ENCODE data around the gene LCNL1.

LCNL1 gene

DNA sequence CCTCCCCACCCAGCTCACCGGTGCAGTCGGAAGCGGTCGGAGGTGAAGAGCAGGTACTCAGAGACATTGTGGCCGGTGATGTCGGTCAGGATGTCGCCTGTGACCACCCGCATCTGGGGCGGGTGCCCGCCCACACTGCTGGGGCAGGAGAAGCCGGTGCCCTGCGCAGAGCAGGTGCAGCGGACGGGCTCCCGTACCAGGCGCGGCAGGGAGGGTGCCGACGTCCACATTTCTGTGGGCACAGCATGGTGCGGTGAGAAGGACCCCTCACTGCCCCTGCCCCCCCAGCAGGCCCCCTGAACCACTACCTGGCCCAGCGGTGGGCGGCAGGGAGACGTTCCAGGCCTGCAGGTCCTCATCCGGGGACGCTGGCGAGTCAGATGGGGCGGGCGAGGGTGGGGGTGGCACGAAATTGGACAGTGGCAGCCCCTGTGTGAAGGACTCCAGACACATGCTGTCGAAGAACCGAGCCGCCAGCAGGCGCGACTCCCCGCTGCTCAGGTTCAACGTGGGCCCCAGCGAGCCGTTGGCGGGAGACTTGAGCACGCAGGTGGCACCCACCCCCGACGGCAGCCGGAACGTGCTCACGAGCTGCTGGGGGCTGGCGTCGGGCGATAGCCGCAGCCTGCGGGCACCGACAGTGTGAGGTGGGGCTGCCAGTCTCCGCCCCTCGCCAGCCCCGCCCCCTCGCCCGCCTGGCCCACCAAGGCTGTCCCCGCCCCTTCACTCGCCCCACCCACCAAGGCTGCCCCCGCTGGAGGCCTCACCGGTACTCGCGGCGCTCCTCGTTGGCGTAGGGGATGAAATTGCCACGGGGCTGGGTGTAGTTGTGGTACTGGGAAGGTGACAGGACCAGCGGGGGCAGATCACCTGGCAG, 30.1 kb downstream of the LCNL1 start:
- DNase-seq (ENCODE audit: low spot score) = no peak

DNA sequence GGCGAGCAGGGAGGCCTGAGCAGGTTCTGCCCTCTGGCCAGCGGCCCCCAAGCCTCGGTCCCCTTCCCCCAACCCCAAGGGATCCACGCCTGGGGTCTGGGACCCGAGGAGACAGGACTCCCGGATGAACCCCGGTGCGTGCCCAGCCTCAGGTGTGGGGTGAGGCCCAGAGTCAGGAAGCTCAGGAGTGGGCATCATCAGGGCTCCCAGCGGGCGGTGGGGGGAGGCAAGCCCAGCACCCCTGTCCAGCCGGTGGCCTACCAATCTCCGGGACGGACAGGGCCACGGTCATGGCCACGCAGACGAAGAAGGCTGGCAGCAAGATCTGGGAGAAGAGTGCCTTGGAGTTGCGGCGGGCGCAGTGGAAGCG, 30.8 kb downstream of the LCNL1 start:
- no peak for DNase-seq (ENCODE audit: low spot score)

DNA sequence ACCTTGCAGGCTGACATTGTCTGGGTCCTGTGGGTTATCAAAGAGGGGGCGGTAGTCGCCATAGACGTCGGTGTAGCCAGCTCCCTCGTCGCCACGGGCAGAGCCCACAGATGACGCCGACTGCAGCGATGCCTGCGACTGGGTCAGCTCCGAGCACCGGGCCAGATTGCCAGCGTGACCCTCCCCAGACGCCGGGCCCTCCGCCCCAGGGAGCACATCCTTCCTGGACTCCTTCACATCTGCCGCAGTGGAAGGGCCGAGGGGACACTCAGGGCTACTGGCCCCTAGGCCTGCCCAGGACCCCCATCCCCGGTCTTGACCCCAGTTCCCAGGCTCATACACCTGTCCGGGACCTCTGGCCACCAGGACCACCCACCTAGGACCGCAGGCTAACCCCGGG, 31.4 kb downstream of the LCNL1 start:
- DNase-seq (ENCODE audit: low spot score) = no peak

DNA sequence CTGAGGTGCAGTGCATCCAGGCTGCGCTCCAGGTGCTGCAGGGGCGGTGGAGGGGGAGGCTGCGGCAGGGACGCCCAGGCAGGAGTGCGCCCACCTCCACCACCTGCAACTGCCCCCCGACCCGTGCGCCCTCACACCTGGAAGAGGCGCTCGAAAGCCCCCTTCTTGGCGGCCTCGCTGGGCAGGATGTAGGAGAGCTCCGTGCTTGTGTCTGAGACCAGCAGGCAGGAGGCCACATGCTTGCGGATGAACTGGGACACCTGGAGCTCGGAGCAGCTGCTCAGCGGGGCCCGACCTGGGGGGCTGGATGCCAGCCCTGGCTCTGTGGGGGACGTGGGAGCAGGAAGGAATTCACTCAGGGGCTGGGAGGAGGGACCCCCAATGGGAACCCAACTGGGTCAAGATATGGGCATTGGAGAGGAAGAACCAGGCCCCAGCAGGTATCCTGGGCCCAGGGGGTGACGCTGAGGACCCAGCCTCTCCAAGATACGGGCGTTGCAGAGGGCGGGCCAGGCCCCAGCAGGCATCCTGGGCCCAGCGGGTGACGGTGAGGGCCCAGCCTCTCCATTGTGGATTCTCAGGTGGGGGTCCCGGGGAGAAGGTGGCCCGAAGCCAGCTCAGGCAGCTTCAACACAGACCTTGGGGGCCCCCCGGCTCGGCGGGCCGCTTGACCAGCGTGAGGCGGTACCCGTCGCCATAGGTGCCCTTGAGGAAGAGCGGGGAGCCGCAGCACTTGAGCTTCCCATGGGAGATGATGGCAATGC, 32.2 kb downstream of the LCNL1 start:
- DNase-seq (ENCODE audit: low spot score) = no peak

DNA sequence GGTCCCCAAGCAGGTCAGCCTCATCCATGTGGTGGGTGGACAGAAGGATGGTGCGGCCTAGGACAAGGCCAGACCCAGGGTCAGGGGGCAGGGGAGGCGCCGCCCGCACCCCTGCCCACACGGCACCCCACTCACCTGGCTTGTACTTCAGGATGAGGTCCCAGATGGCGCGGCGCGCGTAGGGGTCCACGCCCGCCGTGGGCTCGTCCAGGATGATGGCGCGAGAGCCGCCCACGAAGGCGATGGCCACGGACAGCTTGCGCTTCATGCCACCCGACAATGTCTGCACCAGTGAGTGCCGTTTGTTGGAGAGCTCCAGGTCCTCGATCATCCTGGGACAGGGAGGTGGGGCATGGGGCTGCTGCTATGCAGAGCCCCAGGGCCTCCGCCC, 32.7 kb downstream of the LCNL1 start:
- no peak for DNase-seq (ENCODE audit: low spot score)

DNA sequence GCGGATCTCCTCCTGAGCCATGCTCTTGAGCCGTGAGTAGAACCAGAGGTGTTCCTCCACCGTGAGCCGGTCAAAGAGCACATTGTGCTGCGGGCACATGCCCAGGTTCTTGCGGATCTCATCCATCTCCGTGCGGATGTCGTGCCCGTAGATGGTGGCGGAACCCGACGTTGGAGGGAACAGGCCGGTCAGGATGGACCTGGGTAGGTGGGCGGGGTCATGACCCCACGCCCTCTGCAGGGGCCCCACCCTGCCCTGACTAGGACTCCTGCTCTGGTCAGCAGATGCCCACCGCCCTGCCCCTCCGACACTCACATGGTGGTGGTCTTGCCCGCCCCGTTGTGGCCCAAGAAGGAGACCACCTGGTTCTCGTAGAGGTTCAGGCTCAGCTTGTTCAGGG, 33.2 kb downstream of the LCNL1 start:
- DNase-seq (ENCODE audit: low spot score) = no peak

DNA sequence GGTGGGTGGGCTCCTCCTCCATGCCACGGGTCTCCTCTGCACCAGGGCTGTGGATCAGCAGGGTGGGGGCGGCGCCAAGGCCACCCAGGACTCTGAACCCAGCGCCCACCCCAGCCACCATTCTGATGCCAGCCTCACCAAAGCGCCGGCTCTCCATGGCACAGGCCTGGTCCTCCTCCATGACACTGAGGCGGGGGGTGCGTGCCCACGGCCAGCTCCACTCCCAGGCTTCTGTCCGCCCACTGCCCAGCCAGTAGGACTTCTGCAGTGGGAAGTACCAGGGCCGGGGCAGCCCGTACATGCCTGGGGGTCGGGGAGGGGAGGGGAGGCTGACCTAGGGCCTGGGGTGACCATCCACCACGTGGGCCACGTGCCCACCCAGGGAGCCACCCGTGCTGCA, 33.6 kb downstream of the LCNL1 start:
- DNase-seq (ENCODE audit: low spot score) = no peak

DNA sequence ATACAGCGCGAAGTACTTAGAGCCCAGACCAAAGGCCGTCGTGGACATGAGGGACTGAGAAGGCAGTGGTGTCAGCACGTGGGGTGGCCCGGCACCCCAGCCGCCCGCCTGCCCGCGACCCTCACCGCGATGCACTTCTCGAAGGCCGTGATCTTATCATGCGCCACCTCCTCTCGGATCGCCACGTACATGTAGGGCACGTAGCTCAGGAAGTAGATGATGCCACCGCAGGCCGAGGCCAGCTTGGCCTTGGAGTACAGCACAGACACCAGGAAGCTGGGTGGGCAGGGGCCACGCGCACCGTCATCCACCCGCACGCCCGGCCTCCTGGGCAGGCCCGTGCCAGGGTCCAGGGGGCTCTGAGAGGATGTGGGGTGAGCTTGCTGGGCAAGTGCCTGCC, 34.3 kb downstream of the LCNL1 start:
- no peak for DNase-seq (ENCODE audit: low spot score)

DNA sequence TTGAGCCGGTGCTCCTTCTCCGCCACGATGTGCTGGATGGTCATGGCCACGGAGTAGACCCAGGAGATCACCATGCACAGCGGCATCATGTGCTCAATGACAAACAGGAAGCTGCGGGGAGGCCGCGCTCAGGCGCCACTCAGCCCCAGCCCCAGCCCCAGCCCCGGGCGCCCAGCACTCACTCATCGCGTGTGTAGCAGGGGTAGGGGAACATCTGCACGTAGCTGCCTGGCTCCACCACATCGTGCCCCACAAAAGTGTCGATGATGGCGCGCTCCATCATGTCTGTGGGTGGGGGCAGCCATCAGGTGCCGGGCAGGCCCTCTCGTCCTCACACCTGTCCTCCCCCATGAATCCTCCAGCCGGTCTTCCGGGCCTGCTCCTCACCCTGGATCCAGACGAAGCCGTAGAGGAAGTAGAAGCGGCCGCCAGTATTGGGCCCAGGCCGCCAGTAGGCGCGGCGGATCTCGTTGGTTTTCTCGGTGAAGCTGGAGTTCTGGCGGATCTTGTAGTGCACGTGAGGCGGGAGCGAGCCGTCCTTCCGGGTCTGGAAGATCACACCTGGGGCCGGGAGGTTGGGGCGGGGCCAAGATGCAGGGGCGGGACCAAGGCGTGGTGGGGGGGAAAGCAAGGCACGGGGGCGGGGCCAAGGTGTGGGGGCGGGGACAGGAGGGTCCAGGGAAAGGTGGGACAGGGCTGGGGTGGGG, 35.2 kb downstream of the LCNL1 start:
- DNase-seq (ENCODE audit: low spot score) = no peak

DNA sequence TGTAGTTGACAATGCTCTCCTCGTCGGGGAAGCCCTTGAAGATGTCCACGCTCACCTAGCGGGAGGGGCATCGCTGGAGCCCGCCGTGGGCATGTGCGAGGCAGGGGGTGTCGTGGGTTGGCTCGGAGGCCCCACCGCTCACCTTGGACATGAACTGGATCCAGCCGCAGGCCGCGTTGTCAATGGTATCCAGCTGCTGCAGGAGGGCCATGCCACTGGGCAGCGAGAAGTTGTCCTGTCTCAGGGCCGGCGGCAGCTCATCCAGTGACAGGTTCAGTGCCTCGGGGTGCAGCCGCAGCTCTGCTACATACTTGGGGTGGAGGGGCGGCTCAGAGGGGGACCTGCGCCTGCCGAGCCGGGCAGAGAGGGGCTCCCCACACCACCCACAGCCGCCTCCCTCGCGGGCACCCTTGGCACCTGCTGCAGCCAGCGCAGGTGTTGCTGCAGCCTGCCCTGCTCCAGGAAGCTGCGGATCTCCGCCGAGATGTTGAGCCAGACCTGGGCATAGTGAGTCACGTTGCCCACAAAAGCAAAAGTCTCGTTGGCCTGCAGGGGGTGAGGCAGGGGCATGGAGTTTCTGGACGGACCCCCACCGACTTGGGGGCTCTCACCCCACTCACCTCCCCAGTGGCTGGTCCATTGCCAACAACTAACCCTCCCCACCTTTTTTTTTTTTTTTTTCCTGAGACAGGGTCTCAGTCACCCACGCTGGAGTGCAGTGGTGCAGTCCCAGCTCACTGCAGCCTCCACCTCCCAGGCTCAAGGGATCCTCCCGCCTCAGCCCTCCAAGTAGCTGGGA, 36.2 kb downstream of the LCNL1 start:
- no peak for DNase-seq (ENCODE audit: low spot score)

DNA sequence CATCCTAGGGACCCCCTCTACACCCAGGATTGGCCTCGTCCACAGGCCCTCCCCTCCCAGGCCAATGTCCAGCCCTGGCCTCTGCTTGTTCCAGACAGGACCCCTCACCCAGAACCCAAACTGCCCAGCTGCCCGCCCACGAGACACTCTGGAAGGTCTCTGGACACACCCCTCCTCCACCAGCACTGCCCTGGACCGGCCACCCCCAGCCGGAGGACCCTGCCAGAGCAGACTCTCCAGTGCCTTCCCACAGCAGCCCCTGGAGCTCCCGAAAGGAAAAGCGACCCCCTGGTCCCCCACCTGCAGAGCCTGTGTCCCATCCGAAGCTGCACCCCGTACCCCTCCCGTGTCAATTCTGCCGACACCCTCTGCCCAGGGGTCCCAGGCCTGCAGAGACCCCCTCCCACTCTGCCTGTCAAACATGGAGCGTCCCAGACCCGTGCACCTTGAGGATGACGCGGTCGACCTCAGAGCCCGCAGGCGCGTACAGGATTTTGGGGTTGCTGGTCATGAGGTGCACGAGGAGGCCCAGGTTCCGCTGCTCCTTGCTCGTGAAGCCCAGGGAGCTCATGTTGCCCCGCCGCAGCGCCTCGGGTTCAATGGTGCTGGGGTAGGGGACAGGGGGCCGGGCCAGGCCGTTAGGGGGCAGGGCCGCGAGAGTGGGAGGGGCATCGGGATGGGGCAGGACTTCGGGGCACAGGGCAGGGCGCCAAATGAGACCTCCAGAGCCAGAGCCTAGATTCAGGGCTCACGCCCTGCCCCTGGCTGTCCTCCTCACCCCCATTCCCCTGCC, 37.3 kb downstream of the LCNL1 start:
- DNase-seq (ENCODE audit: low spot score) = no peak

DNA sequence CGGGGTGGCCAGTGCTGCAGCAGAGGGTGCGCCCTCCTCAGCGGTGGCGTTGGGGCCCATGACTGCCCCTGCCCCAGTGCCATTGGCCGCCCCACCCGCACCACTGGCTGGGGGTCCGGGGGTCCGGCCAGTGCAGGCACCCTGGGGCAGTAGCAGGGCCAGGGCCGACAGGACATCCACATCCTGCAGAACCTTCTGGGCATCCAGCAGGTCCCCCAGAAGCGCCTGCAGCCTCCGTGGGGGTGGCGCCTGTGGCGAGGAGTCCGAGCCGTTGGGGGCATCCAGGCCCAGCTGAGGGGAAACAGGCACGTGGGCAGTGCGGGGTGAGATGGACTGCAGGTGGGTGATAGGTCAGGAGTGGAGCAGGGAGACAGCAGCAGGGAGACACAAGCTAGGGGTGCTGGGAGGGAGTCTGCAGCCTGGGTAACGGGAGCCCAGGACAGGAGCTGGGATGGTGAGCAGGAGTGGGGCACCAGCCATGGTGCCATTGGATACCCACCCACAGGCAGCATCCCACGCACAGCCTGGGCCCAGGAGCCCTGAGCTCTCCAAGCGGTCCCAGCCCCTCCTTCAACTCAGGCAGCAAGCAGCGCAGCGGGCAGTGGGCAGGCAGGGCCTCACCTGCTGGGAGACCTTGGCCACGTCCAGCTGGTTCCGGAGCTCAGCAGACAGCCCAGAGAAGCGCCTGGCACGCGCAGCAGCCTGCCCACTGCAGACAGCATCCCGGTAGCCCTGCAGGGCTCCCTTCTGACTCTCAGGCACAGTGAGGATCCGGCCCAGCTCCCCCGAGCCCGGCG, 38.2 kb downstream of the LCNL1 start:
- no peak for DNase-seq (ENCODE audit: low spot score)

DNA sequence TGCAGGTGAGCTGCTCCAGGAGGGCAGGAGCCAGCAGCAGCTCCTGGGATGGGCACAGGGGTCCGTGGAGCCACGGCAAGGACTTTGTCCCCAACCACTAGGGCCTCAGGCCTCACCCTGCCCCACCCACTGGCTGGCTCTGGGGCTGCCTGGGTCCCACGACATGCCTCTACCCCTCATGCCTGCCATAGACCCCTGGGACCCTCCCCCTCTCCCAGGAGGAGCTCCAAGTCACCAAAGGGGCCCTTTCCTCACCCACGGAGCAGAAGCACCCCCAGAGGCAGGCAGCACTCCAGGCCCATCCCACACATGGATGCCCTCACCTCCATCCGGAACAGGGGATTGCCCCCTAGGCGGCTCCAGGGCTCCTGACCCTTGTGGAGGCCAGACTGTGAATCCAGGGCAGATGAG, 38.8 kb downstream of the LCNL1 start:
- no peak for DNase-seq (ENCODE audit: low spot score)

DNA sequence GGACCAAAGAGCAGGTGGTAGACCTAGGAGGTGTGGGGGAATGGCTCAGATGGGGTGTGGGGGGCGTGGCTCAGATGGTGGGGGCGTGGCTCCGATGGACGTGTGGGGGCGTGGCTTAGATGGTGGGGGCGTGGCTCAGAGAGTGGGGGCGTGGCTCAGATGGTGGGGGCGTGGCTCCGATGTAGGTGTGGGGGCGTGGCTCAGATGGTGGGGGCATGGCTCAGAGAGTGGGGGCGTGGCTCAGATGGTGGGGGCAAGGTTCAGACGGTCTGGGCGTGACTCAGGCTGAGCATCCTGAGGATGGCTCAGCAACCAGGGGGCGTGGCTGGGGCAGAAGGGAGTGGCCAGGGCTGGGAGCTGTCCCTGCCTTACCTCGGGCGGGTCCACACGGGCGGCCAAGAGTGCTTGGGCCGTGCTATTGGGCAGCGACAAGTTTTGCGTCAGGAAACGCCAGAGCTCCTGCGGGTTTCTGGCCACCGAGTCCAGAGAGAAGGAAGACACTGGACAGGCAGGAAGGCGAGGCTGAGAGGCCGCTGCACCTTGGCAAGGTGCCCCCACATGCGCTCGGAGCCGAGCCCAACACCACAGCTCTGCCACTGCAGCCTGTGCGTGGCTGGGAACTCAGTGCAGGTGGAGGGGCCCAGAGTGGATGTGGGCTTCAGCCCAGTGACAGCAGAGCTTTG, 39.3 kb downstream of the LCNL1 start:
- DNase-seq (ENCODE audit: low spot score) = peak; percentile 63

DNA sequence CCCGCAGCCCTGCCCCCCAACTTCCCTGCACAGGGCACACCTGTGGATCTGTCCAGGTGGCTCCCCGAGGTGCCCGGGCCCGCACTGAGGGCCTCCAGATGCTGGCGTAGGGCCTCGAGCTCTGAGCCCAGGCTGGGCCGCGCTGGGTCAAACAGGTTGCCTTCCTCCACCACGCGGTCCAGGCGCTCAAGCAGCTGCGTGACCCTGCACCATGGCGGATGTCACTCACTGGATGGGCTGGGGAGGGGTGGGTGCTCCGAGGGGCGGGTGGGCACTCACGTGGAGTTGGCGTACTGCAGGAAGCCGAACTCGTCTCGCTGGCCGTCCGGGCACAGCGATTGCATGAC, 39.8 kb downstream of the LCNL1 start:
- no peak for DNase-seq (ENCODE audit: low spot score)

DNA sequence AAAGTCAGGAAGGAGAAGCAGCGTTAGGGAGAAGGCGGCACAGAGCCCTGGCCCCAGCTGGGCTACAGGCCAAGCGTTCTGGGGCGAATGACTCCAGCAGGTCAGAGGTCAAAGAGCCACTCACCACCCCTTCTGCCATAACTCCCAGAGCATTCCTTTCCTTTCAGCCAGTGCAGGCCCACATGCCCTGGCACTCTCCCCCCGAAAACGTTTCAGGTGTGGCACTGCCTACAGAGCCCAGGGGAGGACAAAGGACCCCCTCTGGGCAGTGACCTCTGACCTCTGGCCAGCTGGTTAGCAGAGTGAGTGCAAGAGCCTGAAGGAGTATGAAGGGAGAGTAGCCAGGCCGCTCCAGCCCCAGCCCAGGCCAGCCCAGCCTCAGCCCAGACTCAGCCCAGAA, 40.4 kb downstream of the LCNL1 start:
- no peak for DNase-seq (ENCODE audit: low spot score)

DNA sequence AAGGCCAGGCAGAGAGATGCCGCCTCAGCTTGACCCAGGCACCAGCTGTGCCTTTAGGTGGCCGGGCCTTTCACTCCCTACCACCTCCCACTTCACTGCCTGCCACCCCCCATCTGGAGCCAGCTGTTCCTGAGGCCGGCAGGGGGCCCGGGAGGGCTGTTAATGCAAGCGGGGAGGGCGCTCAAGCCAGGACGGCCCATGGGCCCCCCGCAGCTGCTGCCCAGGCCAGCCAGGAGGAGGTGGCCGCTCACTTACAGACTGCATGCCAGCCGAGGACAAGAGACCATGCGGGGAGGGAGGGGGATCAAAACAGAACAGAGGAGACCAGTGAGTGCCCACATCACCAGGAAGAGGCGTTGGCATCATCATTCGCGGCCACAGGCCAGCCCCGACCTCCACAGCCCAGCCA, 40.8 kb downstream of the LCNL1 start:
- DNase-seq (ENCODE audit: low spot score) = no peak

DNA sequence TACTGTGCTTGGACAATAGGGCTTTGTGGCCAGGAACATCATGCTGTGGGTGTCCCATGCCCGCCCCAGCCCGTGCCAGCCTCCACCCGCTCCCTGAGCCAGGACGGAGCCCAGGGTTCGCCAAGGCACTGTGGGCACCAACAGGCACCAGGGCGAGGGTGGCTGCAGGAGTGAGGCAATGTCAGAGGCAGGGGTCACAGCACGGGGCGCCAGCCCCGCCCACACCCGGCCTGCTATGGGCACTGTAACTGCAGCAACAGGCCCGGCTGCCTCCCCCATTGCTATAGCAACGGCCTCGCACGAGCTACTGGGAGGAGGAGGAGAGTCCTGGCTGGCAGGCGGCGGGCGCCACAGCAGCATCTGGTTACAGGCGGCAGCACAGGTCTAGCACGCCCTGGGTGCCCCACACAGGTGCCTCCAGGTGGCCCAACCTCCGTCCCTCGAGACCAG, 42.7 kb downstream of the LCNL1 start:
- DNase-seq (ENCODE audit: low spot score) = no peak

DNA sequence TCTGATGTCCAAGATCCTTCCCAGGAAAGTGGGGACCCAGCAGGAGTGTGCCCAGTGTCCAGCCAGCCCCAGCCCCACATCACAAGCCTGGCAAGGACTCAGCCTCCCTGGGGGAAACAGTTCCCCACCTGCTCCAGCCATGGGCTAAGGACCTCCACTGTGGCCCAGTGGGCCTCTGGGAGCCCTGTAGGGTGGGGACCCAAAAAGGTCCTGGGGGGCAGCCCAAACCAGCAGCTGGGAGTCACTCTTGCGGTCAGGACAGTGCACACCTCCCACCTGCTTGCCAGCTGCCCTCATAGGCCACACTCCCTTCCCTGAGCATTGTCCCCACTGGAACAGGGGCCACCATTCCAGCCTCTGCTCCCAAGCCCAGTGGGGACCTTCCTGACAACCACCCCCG, 43.6 kb downstream of the LCNL1 start:
- DNase-seq (ENCODE audit: low spot score) = no peak

DNA sequence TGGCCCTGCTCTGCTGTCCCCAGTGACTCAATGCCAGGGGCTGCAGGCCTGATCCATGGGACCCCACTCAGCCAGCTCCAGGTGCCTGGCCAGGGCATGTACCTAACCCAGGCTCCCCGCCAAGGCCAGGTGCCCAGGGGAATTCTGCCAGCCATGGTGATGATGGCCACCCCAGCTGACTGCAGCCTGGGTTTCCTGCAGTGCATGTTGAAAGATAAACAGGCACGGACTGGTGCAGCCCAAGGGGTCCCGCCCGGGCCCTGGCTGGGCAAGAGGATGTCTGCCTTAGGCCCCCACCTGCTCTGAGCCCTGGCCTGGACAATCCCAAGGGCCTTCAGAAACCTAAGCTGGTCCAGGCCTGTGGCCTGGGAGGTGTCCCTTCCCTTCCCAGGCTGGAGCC, 44.0 kb downstream of the LCNL1 start:
- no peak for DNase-seq (ENCODE audit: low spot score)

Measured in CD4-positive, alpha-beta T cell treated with Interleukin-6 at 100 ng/mL for 8 hours (primary cell).